A673 (cell line): ENCODE data around the gene SLC39A13. TPM values are rescaled to one million over a fixed set of nuclear protein-coding genes. Genes with fewer than 3 reads are reported as not detected.
A peak's percentile ranks its signal among the peaks of the same experiment; 100 is the strongest.

Experiments
- BruUV-seq: library from RNA; stranded (reverse); fragments of 400-500 nt; replicated peaks from 2 replicates; lab custom pipeline; 2021; lab: Mats Ljungman, UMichigan
- CTCF ChIA-PET: fragments of 300-600 bp; sonication (Branson Sonifier 250); formaldehyde crosslinking; loops from one replicate; lab custom pipeline; 2022; ENCODE audit warnings: antibody characterized with exemption; lab: Charles Lee
- POLR2A ChIA-PET: fragments of 300-600 bp; sonication (Branson Sonifier 250); formaldehyde crosslinking; loops from one replicate; lab custom pipeline; 2022; ENCODE audit warnings: antibody characterized with exemption; ENCODE audit not compliant: low non-redundant PET; lab: Charles Lee
- DNase-seq: peaks from one replicate; pipeline ENCODE4 v3.0.0-alpha.2; 2015; ENCODE audit warnings: low spot score
- H3K27ac ChIP-seq: fragments of 200-600 bp; sonication (generic); 2 replicates; pipeline ENCODE4 v1.5.1; 2016; ENCODE audit warnings: mixed run types, low read depth, mild to moderate bottlenecking, mixed read lengths, antibody characterized with exemption, low read length; ENCODE audit not compliant: poor library complexity, severe bottlenecking
- H3K27me3 ChIP-seq: fragments of 200-600 bp; sonication (generic); replicated peaks from 2 replicates; pipeline ENCODE4 v1.6.1; 2017; ENCODE audit warnings: mixed run types, low read depth, mild to moderate bottlenecking, mixed read lengths, antibody characterized with exemption, low read length; ENCODE audit not compliant: insufficient read depth, poor library complexity
- H3K36me3 ChIP-seq: fragments of 200-600 bp; sonication (generic); 2 replicates; pipeline ENCODE4 v1.6.1; 2016; ENCODE audit warnings: mixed run types, mild to moderate bottlenecking, mixed read lengths, antibody characterized with exemption, low read length; ENCODE audit not compliant: insufficient read depth, poor library complexity, severe bottlenecking
- H3K4me1 ChIP-seq: fragments of 200-600 bp; sonication (generic); 2 replicates; pipeline ENCODE4 v1.6.1; 2017; ENCODE audit warnings: mixed run types, mild to moderate bottlenecking, mixed read lengths, antibody characterized with exemption, low read length; ENCODE audit not compliant: insufficient read depth, poor library complexity, severe bottlenecking
- H3K4me3 ChIP-seq: fragments of 200-600 bp; sonication (generic); 2 replicates; pipeline ENCODE4 v1.5.1; 2016; ENCODE audit warnings: low read depth, mixed run types, mild to moderate bottlenecking, mixed read lengths, low read length; ENCODE audit not compliant: poor library complexity, severe bottlenecking
- H3K9me3 ChIP-seq: fragments of 200-600 bp; sonication (generic); 2 replicates; pipeline ENCODE4 v1.6.1; 2016; ENCODE audit warnings: mixed run types, low read depth, mild to moderate bottlenecking, mixed read lengths, antibody characterized with exemption, low read length; ENCODE audit not compliant: poor library complexity, severe bottlenecking
- EZH2 ChIP-seq: fragments of 200-600 bp; sonication (generic); IDR thresholded peaks from 2 replicates; pipeline ENCODE4 v1.6.1; 2017; ENCODE audit warnings: borderline replicate concordance, low read depth, mild to moderate bottlenecking, mixed read lengths, antibody characterized with exemption, low read length; ENCODE audit not compliant: poor library complexity, severe bottlenecking
- intact Hi-C: fragments of 100-400 bp; cut with micrococcal nuclease; formaldehyde crosslinking; loops from one replicate; pipeline ENCODE4 v1.10.0; 2022; ENCODE audit not compliant: unreplicated experiment
- microRNA-seq: library from miRNA; unstranded; fragments of <30 nt; microRNA quantifications from one replicate; pipeline ENCODE4 v1.2.0, GENCODE V29; 2021
- total RNA-seq: library from RNA; stranded (reverse); gene quantifications from 2 replicates; pipeline ENCODE4 v1.2.3, GENCODE V29; 2021
- TF ChIP-seq, protein P1 (sequence below): fragments of 300-800, 200-600 bp; sonication (generic); conservative IDR thresholded peaks from 2 replicates; pipeline ENCODE4 v1.5.1; 2017; ENCODE audit warnings: low read depth, mild to moderate bottlenecking, antibody characterized with exemption, low read length, moderate library complexity, mixed read lengths

SLC39A13 gene
- total RNA-seq, 1 experiment from 2014 or later = 53.3 TPM

DNA sequence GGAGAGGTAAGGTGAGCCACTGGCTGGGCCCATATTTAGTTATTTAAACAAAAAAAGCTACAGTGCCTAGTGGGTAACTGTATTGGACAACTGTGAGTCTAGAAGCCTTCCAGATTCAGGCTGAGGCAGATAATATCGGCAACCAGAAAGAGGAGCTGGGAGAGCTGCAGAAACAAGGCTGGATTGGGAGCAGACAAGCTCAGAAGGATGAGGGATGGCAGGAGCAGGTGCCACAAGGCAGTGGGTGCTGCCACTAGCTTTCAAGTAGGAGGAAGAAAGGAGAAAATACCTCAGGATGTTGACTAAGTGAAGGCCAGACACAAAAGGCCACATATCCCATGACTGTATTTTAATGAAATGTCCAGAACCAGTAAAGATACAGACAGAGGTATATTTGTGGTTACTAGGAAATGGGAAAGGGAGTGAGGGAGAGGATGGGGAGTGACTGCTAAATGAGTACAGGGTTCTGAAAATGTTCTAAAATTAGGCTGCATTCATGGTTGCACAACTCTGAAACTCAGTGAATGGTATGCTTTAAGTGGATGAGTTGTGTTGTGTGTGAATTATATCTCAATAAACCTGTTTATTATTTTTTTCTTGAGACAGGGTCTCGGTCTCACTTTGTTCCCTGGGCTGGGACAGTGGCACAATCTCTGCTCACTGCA, 52.3 kb downstream of the SLC39A13 start:
- BruUV-seq = TSS peak; percentile 12
- Histone ChIP-seq H3K4me1 (peaks cover 12% of the 10 kb centered on the region), H3K4me3 (no peak overlapping the region), H3K9me3 (no peaks in the 10 kb centered on the region), H3K36me3 (peaks cover 19% of the 10 kb centered on the region), H3K27me3 (no peaks in the 10 kb centered on the region), H3K27ac (no peak overlapping the region)
- no peak for DNase-seq
- intact Hi-C loops = no loop called here
- ChIA-PET POLR2A (no interaction called here), CTCF (interaction anchor here (0.5 kb wide), 1 partner anchor 60 kb away, joined by 6 read pairs; no protein-coding TSS in a partner anchor)
- TF ChIP-seq, protein P1, sequence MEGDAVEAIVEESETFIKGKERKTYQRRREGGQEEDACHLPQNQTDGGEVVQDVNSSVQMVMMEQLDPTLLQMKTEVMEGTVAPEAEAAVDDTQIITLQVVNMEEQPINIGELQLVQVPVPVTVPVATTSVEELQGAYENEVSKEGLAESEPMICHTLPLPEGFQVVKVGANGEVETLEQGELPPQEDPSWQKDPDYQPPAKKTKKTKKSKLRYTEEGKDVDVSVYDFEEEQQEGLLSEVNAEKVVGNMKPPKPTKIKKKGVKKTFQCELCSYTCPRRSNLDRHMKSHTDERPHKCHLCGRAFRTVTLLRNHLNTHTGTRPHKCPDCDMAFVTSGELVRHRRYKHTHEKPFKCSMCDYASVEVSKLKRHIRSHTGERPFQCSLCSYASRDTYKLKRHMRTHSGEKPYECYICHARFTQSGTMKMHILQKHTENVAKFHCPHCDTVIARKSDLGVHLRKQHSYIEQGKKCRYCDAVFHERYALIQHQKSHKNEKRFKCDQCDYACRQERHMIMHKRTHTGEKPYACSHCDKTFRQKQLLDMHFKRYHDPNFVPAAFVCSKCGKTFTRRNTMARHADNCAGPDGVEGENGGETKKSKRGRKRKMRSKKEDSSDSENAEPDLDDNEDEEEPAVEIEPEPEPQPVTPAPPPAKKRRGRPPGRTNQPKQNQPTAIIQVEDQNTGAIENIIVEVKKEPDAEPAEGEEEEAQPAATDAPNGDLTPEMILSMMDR = no peak
- TF ChIP-seq EZH2 = no peak

DNA sequence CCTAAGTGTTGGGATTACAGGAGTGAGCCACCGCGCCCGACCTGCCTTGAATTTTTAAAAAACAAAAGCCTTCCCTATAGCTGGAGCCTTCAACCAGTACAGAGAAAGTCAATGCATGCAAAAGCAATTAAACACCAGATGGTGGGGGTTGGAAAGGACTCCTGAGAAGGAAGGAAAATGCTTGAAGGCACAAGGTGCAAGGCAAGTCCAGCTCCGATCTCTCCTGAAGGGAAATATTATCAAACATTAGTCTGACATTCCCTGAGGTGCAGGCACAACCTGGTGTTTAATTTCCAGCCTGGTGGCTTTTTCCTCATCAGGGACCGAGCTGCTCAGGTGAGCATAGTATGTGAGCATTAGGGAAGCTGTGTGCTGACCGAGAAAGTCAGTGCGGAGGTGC, 53.5 kb downstream of the SLC39A13 start:
- no peaks in the 10 kb centered on the region for H3K9me3 ChIP-seq
- no TSS peak for BruUV-seq
- H3K4me1 ChIP-seq = peaks cover 23% of the 10 kb centered on the region
- H3K27me3 ChIP-seq = no peaks in the 10 kb centered on the region
- TF ChIP-seq, protein P1 = no peak
- no peak for TF ChIP-seq EZH2
- no peak for DNase-seq
- intact Hi-C loops = no loop called here
- POLR2A ChIA-PET = no interaction called here
- CTCF ChIA-PET = interaction anchor here (0.6 kb wide), 1 partner anchor 75 kb away, joined by 3 read pairs; no protein-coding TSS in a partner anchor
- no peak overlapping the region for H3K27ac ChIP-seq
- H3K4me3 ChIP-seq = no peak overlapping the region
- peaks cover 21% of the 10 kb centered on the region for H3K36me3 ChIP-seq

DNA sequence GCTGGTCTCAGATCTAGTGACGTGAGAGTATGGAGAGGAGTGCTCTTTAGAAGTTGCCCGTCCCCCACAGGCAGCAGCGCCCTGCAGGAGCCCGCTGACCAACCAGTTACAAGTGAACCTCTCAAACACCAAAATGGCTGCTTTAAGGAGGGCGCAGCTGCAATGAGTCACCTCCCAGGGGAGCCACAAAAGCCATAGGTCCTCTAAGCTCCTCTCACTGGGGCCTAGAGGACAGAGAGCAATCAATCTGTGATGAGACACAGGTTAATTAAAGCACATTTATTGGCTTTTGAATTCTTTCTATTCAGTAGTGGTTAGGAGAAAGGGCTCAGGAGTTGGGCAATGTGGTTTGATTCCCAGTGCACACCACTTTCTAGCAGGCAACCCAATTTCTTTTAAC, 56.1 kb downstream of the SLC39A13 start:
- CTCF ChIA-PET = interaction anchor here (1.1 kb wide), 1 partner anchor 10 kb away, joined by 7 read pairs; no protein-coding TSS in a partner anchor
- intact Hi-C loops = no loop called here
- POLR2A ChIA-PET = no interaction called here
- no peaks in the 10 kb centered on the region for H3K9me3 ChIP-seq
- H3K27me3 ChIP-seq = no peaks in the 10 kb centered on the region
- TF ChIP-seq, protein P1 = no peak
- H3K36me3 ChIP-seq = peaks cover 45% of the 10 kb centered on the region
- peak; percentile 87 for DNase-seq
- peak overlapping the region; percentile 3 for H3K27ac ChIP-seq
- no TSS peak for BruUV-seq
- H3K4me1 ChIP-seq = peaks cover 42% of the 10 kb centered on the region
- no peak overlapping the region for H3K4me3 ChIP-seq

Small RNA genes lying within 50 kb of the gene (microRNA-seq; reads per million reads assigned to microRNA genes)
- gene MIR4487 = not detected

Other genes starting within 250 kb of the SLC39A13 start
- gene ARFGAP2, start 231.7 kb upstream of the SLC39A13 start, total RNA-seq = 179 and 206 TPM in 2 replicates
- gene PACSIN3, start 222.2 kb upstream of the SLC39A13 start, total RNA-seq = 32.0 and 50.9 TPM in 2 replicates
- 71.4 and 96.9 TPM in 2 replicates for gene DDB2, start 193.6 kb upstream of the SLC39A13 start, total RNA-seq
- gene ACP2, start 159.8 kb upstream of the SLC39A13 start, total RNA-seq = 63.3 and 68.1 TPM in 2 replicates
- gene NR1H3, start 150.6 kb upstream of the SLC39A13 start, total RNA-seq = 14.5 and 19.5 TPM in 2 replicates
- 132 and 133 TPM in 2 replicates for gene MADD, start 138.5 kb upstream of the SLC39A13 start, total RNA-seq
- gene MYBPC3, start 55.9 kb upstream of the SLC39A13 start, total RNA-seq = not detected in 2 replicates
- gene SPI1, start 30.0 kb upstream of the SLC39A13 start, total RNA-seq = not detected in 2 replicates
- gene PSMC3, start 17.8 kb downstream of the SLC39A13 start, total RNA-seq = 665 and 701 TPM in 2 replicates
- 1.0 TPM in 2 replicates for gene RAPSN, start 40.5 kb downstream of the SLC39A13 start, total RNA-seq
- 246 and 257 TPM in 2 replicates for gene CELF1, start 144.5 kb downstream of the SLC39A13 start, total RNA-seq
- gene PTPMT1, start 157.0 kb downstream of the SLC39A13 start, total RNA-seq = 68.1 and 74.3 TPM in 2 replicates
- gene KBTBD4, start 170.4 kb downstream of the SLC39A13 start, total RNA-seq = 42.8 and 44.0 TPM in 2 replicates
- 412 and 444 TPM in 2 replicates for gene NDUFS3, start 170.5 kb downstream of the SLC39A13 start, total RNA-seq
- 0.28 and 0.62 TPM in 2 replicates for gene FAM180B, start 178.1 kb downstream of the SLC39A13 start, total RNA-seq
- 0.31 and 0.41 TPM in 2 replicates for gene C1QTNF4, start 185.8 kb downstream of the SLC39A13 start, total RNA-seq
- 367 and 382 TPM in 2 replicates for gene MTCH2, start 234.0 kb downstream of the SLC39A13 start, total RNA-seq